IPS DF 6.9 (cell line): ENCODE data around the gene TAX1BP3.

Experiments
- DNase-seq: peaks from one replicate; pipeline ENCODE4 v3.0.0-alpha.2; 2013; ENCODE audit warnings: low read depth, low spot score
- H3K27ac ChIP-seq: one replicate; pipeline ENCODE4 v1.5.1; 2013; ENCODE audit warnings: low read length, control low read depth
- H3K27me3 ChIP-seq: 2 replicates; pipeline ENCODE4 v1.6.1; 2013; ENCODE audit warnings: mild to moderate bottlenecking, low read length; ENCODE audit not compliant: control insufficient read depth, insufficient read depth
- H3K36me3 ChIP-seq: 2 replicates; pipeline ENCODE4 v1.6.1; 2013; ENCODE audit warnings: low read length; ENCODE audit not compliant: control insufficient read depth, insufficient read depth
- H3K4me1 ChIP-seq: 2 replicates; pipeline ENCODE4 v1.6.1; 2013; ENCODE audit warnings: low read length; ENCODE audit not compliant: control insufficient read depth, insufficient read depth
- H3K4me3 ChIP-seq: 2 replicates; pipeline ENCODE4 v1.5.1; 2013; ENCODE audit warnings: mild to moderate bottlenecking, low read length
- H3K9me3 ChIP-seq: 2 replicates; pipeline ENCODE4 v1.6.1; 2013; ENCODE audit warnings: low read length, inconsistent platforms; ENCODE audit not compliant: control insufficient read depth, insufficient read depth
- WGBS: extraction: QIAGEN DNeasy Blood & Tissue Kit; methylation state at CpG from one replicate; pipeline ENCODE4 v1.1.7; 2013; ENCODE audit warnings: mixed read lengths, missing lambda C conversion rate; ENCODE audit not compliant: insufficient read length, insufficient coverage; 5-methylcytosine and 5-hydroxymethylcytosine counted together

TAX1BP3 gene

DNA sequence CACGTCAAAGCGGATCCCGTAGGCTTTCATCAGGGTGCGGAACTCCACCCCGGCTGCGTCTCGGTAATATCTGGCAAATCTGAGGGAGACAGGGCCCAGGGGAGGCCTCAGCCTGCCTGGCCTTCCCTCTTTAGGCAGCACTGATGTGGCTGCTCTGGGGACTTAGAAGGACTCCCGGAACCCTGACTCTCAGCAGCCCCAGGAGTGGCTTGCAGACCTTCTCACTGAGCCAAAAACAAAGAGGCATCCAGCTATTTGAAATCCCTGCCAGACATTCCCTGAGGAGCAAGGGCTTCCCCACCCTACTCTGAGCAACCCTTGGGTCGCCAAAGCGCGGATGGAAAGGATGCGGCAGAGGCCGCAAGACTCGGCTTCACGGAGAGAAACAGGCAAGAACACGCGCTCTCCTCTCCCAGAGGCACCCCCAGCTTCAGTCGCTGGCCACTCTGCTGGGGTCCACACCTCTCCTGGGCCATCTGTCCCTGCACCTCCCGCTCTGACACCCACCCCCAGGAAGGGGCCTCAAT lies 19.7 kb upstream of the TAX1BP3 start:
- WGBS: no CpG with 5 or more reads among the region's 19 CpGs
- Histone ChIP-seq H3K36me3 (no peaks in the 10 kb centered on the region), H3K27ac (no peak overlapping the region), H3K9me3 (no peaks in the 10 kb centered on the region), H3K4me1 (peaks cover 1% of the 10 kb centered on the region), H3K4me3 (no peak overlapping the region), H3K27me3 (no peaks in the 10 kb centered on the region)
- no peak for DNase-seq

DNA sequence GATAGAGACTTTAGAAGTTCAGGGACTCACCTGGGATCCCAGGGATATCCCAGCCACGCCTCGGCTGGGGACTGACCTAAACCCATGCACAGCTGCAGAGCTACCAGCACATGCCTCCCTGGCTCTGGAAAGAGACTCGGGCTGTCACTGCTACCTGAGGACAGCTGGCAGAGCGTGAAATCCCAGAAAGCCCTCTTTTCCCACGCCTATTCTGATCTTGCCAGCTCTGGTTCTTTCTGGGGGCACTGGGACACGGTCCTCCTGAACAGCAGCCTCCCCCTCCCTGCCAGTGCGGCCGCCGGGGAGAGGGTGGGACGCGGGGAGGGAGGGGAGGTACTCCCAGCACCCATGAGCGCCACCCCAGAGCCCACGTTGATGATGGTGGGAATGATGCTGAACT lies 16.8 kb upstream of the TAX1BP3 start:
- no CpG with 5 or more reads among the region's 13 CpGs for WGBS
- H3K4me3 ChIP-seq: no peak overlapping the region
- H3K36me3 ChIP-seq: no peaks in the 10 kb centered on the region
- no peaks in the 10 kb centered on the region for H3K27me3 ChIP-seq
- no peak overlapping the region for H3K27ac ChIP-seq
- H3K4me1 ChIP-seq: peaks cover 1% of the 10 kb centered on the region
- DNase-seq: no peak
- H3K9me3 ChIP-seq: no peaks in the 10 kb centered on the region

GRCh38 chr17:3683054-3683511 lies 14.7 kb upstream of the TAX1BP3 start:
- WGBS: no CpG with 5 or more reads among the region's 10 CpGs
- no peaks in the 10 kb centered on the region for H3K9me3 ChIP-seq
- no peak overlapping the region for H3K4me3 ChIP-seq
- no peak for DNase-seq
- peaks cover under 1% of the 10 kb centered on the region; the same call in 1 of the 2 replicates for H3K4me1 ChIP-seq
- no peaks in the 10 kb centered on the region for H3K36me3 ChIP-seq
- H3K27me3 ChIP-seq: no peaks in the 10 kb centered on the region
- no peak overlapping the region for H3K27ac ChIP-seq

- Histone ChIP-seq H3K27ac (no peak overlapping the region), H3K27me3 (no peaks in the 10 kb centered on the region), H3K4me3 (no peak overlapping the region), H3K36me3 (no peaks in the 10 kb centered on the region), H3K9me3 (no peaks in the 10 kb centered on the region), H3K4me1 (no peaks in the 10 kb centered on the region)
- DNase-seq: no peak
- no CpG with 5 or more reads among the region's 12 CpGs for WGBS
These were observed 13.7 kb upstream of the TAX1BP3 start for GRCh38 chr17:3682033-3682432.

- DNase-seq: no peak
- Histone ChIP-seq H3K36me3 (no peaks in the 10 kb centered on the region), H3K9me3 (no peaks in the 10 kb centered on the region), H3K27ac (no peak overlapping the region), H3K4me3 (no peak overlapping the region), H3K27me3 (no peaks in the 10 kb centered on the region), H3K4me1 (no peaks in the 10 kb centered on the region)
- WGBS: no CpG with 5 or more reads among the region's 20 CpGs
These were observed 13.2 kb upstream of the TAX1BP3 start for GRCh38 chr17:3681565-3681964.

DNA sequence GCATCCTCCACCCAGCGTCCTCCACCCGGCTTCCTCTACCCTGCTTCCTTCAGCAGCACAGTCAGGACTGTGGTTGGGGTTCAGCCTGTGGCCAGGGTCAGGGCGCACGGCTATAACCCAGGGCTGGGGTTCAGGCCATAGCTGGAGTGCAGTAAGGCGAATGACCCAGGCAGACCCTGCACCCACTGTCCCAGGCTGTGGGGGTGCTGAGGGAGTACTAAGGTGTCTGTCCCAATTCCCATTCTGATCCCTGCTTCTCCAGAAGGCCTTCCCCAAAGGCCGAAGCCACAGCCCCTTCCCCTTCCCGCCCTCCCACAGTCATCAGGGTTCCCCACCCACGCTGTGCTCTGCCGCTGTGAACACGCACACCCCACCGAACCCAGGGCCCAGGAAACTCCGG lies 12.7 kb upstream of the TAX1BP3 start:
- Histone ChIP-seq H3K36me3 (no peaks in the 10 kb centered on the region), H3K27ac (no peak overlapping the region), H3K4me1 (no peaks in the 10 kb centered on the region), H3K9me3 (no peaks in the 10 kb centered on the region), H3K27me3 (no peaks in the 10 kb centered on the region), H3K4me3 (no peak overlapping the region)
- no CpG with 5 or more reads among the region's 12 CpGs for WGBS
- no peak for DNase-seq

DNA sequence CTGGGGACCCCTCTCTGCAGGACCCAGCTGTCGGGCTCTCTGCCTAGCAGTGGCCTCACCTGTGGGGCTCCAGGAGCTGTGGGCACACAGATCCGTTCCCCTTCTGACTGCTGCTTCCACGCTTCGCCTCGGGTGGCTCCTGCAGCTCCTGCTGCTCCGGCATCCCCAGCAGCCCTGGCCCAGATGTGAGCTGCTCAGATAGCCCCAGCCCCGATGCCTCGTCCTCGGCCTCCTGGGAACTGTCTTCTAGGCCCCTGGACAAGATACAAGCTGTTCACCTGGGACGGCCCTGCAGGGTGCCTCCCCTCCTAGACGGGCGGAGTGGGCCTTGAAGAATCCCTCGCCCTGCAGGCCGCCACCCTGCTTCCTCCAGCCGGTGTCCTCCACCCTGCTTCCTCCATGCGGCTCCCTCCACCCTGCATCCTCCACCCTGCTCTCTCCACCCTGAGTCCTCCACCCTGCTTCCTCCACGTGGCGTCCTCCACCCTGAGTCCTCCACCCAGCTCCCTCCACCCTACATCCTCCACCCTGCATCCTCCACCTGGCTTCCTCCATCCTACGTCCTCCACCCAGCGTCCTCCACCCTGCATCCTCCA lies 11.3 kb upstream of the TAX1BP3 start:
- Histone ChIP-seq H3K4me3 (no peak overlapping the region), H3K27me3 (no peaks in the 10 kb centered on the region), H3K27ac (no peak overlapping the region), H3K9me3 (no peaks in the 10 kb centered on the region), H3K36me3 (no peaks in the 10 kb centered on the region), H3K4me1 (no peaks in the 10 kb centered on the region)
- DNase-seq: no peak
- WGBS: no CpG with 5 or more reads among the region's 20 CpGs

- Histone ChIP-seq H3K4me1 (no peaks in the 10 kb centered on the region), H3K27me3 (no peaks in the 10 kb centered on the region), H3K27ac (no peak overlapping the region), H3K9me3 (no peaks in the 10 kb centered on the region), H3K4me3 (no peak overlapping the region), H3K36me3 (no peaks in the 10 kb centered on the region)
- no peak for DNase-seq
- WGBS: no CpG with 5 or more reads among the region's 27 CpGs
These were observed 10.6 kb upstream of the TAX1BP3 start for GRCh38 chr17:3678821-3679530.

GRCh38 chr17:3678095-3678820 lies 9.9 kb upstream of the TAX1BP3 start:
- no peak overlapping the region for H3K4me3 ChIP-seq
- no peaks in the 10 kb centered on the region for H3K36me3 ChIP-seq
- H3K27ac ChIP-seq: no peak overlapping the region
- no peaks in the 10 kb centered on the region for H3K9me3 ChIP-seq
- WGBS: no CpG with 5 or more reads among the region's 16 CpGs
- no peaks in the 10 kb centered on the region for H3K4me1 ChIP-seq
- no peak for DNase-seq
- H3K27me3 ChIP-seq: no peaks in the 10 kb centered on the region

DNA sequence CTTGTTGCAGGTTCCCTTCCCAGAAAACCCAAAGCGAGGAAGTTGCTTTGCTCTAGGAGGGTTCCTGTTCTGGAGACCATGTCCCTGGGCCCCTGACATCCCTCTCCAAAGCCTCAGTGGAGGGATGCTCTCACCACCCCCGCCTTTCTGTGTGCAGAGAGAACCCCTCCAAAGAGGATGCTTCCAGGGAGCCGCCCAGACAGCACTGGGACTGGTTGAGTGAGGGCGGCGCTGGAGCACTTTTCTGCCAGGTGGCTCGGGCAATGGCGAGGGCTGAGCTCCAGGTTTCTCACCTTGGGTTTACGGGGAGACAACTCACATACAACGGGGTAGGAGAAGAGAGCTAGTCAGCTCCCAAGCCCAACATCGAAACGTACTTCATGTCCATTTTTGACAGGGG lies 7.5 kb upstream of the TAX1BP3 start:
- H3K27ac ChIP-seq: no peak overlapping the region
- H3K9me3 ChIP-seq: no peaks in the 10 kb centered on the region
- WGBS: no CpG with 5 or more reads among the region's 11 CpGs
- H3K4me1 ChIP-seq: no peaks in the 10 kb centered on the region
- no peak overlapping the region for H3K4me3 ChIP-seq
- H3K27me3 ChIP-seq: no peaks in the 10 kb centered on the region
- DNase-seq: no peak
- H3K36me3 ChIP-seq: no peaks in the 10 kb centered on the region
